GM21825 (cell line): ENCODE measurements around the gene OR51L1.

Experiments used
- ATAC-seq: cut with Tn5 transposase; IDR thresholded peaks from one replicate; pipeline ENCODE4 v1.9.1; 2021; ENCODE audit warnings: mild to moderate bottlenecking, moderate library complexity; ENCODE audit not compliant: unreplicated experiment

Gene OR51L1

GRCh38 chr11:5046226-5046625 lies 51.6 kb downstream of the OR51L1 start, which contains the start of gene OR52J3:
OR52J3 (plus strand) TSS chr11:5046526; CDS start chr11:5046526, 0 bp downstream.
- no peak for ATAC-seq

GRCh38 chr11:5046754-5047330 lies 52.2 kb downstream of the OR51L1 start:
- ATAC-seq: no peak
